KMS-11 (cell line): ENCODE measurements around the gene USP40.

Experiments used
- H2AFZ ChIP-seq: fragments of 200-600 bp; sonication (generic); 2 replicates; pipeline ENCODE4 v1.6.1; 2016; ENCODE audit warnings: antibody characterized with exemption, mixed run types, low read depth
- H3K27ac ChIP-seq: fragments of 200-600 bp; sonication (generic); 2 replicates; pipeline ENCODE4 v1.6.1; 2016; ENCODE audit warnings: mild to moderate bottlenecking, mixed run types
- H3K27me3 ChIP-seq: fragments of 200-600 bp; sonication (generic); 2 replicates; pipeline ENCODE4 v1.6.1; 2017; ENCODE audit warnings: mild to moderate bottlenecking, low read depth, mixed run types, moderate library complexity; ENCODE audit not compliant: insufficient read depth
- H3K36me3 ChIP-seq: fragments of 200-600 bp; sonication (generic); 2 replicates; pipeline ENCODE4 v1.6.1; 2017; ENCODE audit warnings: mild to moderate bottlenecking, mixed run types; ENCODE audit not compliant: insufficient read depth
- H3K4me1 ChIP-seq: fragments of 200-600 bp; sonication (generic); 2 replicates; pipeline ENCODE4 v1.6.1; 2016; ENCODE audit warnings: mild to moderate bottlenecking, low read depth, mixed run types; ENCODE audit not compliant: poor library complexity, severe bottlenecking
- H3K4me2 ChIP-seq: fragments of 200-600 bp; sonication (generic); 2 replicates; pipeline ENCODE4 v1.7.0; 2016; ENCODE audit warnings: mild to moderate bottlenecking, mixed run types
- H3K4me3 ChIP-seq: fragments of 200-600 bp; sonication (generic); IDR thresholded peaks from 2 replicates; pipeline ENCODE4 v1.6.1; 2017; ENCODE audit warnings: low read depth, low read length, mixed read lengths; ENCODE audit not compliant: insufficient read depth
- H3K79me2 ChIP-seq: fragments of 200-600 bp; sonication (generic); 2 replicates; pipeline ENCODE4 v1.6.1; 2016; ENCODE audit warnings: low read depth, mixed run types; ENCODE audit not compliant: insufficient read depth
- H3K9ac ChIP-seq: fragments of 200-600 bp; sonication (generic); 2 replicates; pipeline ENCODE4 v1.6.1; 2016; ENCODE audit warnings: mild to moderate bottlenecking, mixed run types
- H4K20me1 ChIP-seq: fragments of 200-600 bp; sonication (generic); 2 replicates; pipeline ENCODE4 v1.6.1; 2016; ENCODE audit warnings: mild to moderate bottlenecking, mixed run types; ENCODE audit not compliant: insufficient read depth
- TF ChIP-seq, protein P1 (sequence below): fragments of 200-600 bp; sonication (generic); conservative IDR thresholded peaks from 2 replicates; pipeline ENCODE4 v1.6.1; 2017; ENCODE audit warnings: low read depth, mild to moderate bottlenecking, antibody characterized with exemption, low read length, moderate library complexity, mixed read lengths

Gene USP40

DNA sequence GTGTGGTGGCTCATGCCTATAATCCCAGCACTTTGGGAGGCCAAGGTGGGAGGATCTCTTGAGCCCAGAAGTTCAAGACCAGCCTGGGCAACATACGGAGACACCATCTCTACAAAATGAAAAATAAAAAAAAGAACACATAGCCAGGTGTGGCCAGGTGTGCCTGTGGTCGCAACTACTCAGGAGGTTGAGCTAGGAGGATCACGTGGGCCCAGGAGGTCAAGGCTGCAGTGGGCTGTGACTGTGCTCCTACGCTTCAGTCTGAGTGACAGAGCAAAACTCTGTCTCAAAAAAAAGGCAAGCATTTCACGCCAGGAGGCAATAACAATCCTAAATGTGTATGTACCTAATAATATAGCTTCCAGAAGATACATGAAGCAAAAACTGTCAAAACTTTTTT lies 27.8 kb downstream of the USP40 start:
- Histone ChIP-seq H4K20me1 (no peaks in the 10 kb centered on the region), H3K4me2 (no peak overlapping the region)

DNA sequence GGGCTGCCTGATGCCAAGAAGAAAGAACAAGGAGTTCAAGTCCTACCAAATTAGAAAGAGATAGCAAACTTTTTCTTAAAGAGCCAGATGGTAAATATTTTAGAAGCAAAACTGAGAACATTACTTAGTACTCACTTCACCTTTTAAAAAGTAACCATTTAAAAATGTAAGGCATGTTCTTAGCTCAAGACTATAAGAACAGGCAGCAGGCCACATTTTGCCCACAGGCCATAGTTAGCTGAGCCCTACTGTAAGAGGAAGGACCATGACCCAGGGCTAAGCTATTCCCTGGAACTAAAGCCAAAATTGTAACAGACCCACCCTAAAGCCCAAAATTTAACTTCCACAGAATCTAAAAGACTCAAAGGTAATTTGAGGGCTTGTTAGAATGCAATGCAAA lies 31.3 kb downstream of the USP40 start:
- Histone ChIP-seq H3K4me3 (no peak overlapping the region), H4K20me1 (no peaks in the 10 kb centered on the region), H3K36me3 (no peaks in the 10 kb centered on the region; the same call in 1 of the 2 replicates), H3K27me3 (no peaks in the 10 kb centered on the region), H3K27ac (no peak overlapping the region), H3K4me2 (no peak overlapping the region), H3K9ac (no peak overlapping the region), H3K4me1 (no peaks in the 10 kb centered on the region), H3K79me2 (no peaks in the 10 kb centered on the region), H2AFZ (no peak overlapping the region)
- TF ChIP-seq, protein P1, sequence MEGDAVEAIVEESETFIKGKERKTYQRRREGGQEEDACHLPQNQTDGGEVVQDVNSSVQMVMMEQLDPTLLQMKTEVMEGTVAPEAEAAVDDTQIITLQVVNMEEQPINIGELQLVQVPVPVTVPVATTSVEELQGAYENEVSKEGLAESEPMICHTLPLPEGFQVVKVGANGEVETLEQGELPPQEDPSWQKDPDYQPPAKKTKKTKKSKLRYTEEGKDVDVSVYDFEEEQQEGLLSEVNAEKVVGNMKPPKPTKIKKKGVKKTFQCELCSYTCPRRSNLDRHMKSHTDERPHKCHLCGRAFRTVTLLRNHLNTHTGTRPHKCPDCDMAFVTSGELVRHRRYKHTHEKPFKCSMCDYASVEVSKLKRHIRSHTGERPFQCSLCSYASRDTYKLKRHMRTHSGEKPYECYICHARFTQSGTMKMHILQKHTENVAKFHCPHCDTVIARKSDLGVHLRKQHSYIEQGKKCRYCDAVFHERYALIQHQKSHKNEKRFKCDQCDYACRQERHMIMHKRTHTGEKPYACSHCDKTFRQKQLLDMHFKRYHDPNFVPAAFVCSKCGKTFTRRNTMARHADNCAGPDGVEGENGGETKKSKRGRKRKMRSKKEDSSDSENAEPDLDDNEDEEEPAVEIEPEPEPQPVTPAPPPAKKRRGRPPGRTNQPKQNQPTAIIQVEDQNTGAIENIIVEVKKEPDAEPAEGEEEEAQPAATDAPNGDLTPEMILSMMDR = no peak

More for the DNA sequence above, 27.8 kb downstream of the USP40 start:
- Histone ChIP-seq H3K4me3 (no peak overlapping the region), H3K9ac (no peak overlapping the region), H3K36me3 (no peaks in the 10 kb centered on the region; the same call in 1 of the 2 replicates), H3K27ac (no peak overlapping the region), H2AFZ (no peak overlapping the region), H3K79me2 (no peaks in the 10 kb centered on the region), H3K4me1 (no peaks in the 10 kb centered on the region), H3K27me3 (no peaks in the 10 kb centered on the region)
- TF ChIP-seq, protein P1 = no peak

DNA sequence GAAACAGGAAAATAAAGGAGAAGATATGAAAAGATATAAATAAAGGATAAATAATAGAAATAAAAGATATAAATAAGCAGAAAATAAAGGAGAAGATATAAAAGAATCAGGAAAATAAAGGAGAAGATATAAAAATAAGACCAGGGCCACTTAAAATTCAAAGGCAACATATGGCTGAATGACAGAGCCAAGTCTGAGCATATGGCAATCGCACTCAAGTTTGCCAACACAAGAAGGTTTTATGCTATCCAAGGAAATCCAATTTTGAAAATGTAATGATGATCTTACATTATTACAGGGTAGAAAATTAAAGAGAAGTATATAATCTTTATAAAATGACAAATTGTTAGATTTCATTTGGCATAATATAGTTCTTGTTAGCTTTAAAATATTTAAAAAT lies 33.6 kb downstream of the USP40 start:
- no peaks in the 10 kb centered on the region for H3K4me1 ChIP-seq
- H3K4me2 ChIP-seq = no peak overlapping the region
- H4K20me1 ChIP-seq = no peaks in the 10 kb centered on the region
- TF ChIP-seq, protein P1 = no peak
- H3K27ac ChIP-seq = no peak overlapping the region
- H3K9ac ChIP-seq = no peak overlapping the region
- no peaks in the 10 kb centered on the region for H3K27me3 ChIP-seq
- H3K79me2 ChIP-seq = no peaks in the 10 kb centered on the region
- no peaks in the 10 kb centered on the region for H3K36me3 ChIP-seq
- no peak overlapping the region for H2AFZ ChIP-seq
- H3K4me3 ChIP-seq = no peak overlapping the region

DNA sequence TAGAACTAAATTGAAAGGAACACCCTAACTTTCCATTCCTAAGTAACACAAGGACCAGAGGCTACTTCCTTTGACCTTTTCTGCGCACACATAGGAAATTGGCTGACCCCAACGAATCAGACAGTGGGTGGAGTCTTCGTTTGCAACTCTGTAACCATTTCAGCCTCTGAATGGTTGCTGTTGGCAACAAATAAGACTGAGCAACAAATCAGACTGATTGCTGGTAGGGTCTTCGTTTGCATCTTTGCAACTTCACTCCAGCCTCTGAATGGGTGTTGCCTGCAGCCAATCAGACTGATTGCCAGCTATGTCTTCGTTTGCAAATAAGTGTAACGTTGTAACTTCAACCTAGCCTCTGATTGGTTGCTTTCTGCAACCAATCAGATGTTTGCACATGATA lies 34.6 kb downstream of the USP40 start:
- H3K27me3 ChIP-seq = no peaks in the 10 kb centered on the region
- no peak overlapping the region for H3K4me3 ChIP-seq
- H3K4me1 ChIP-seq = no peaks in the 10 kb centered on the region
- no peaks in the 10 kb centered on the region for H3K36me3 ChIP-seq
- no peak overlapping the region for H3K9ac ChIP-seq
- no peak overlapping the region for H3K27ac ChIP-seq
- TF ChIP-seq, protein P1 = no peak
- no peaks in the 10 kb centered on the region for H3K79me2 ChIP-seq
- no peak overlapping the region for H2AFZ ChIP-seq
- H3K4me2 ChIP-seq = no peak overlapping the region
- no peaks in the 10 kb centered on the region for H4K20me1 ChIP-seq

DNA sequence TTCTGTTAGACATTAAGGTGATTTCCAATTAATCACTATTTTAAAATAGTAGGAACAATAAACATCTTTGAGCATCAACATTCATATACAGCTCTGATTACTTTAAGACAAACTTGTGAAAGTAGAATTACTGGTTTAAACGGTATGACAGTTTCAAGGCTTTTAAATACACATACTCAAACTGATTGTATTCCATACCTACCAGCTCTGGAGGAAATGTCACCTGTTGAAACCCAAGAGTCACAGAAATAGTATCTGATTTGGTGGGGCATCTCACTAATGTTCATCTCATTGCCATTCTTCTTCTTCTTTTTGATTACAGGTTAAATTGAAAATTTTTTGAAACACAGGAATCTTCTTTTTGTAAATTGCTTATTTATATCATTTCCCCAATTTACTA lies 36.2 kb downstream of the USP40 start:
- no peak overlapping the region for H3K27ac ChIP-seq

More for the DNA sequence above, 36.2 kb downstream of the USP40 start:
- no peak overlapping the region for H3K9ac ChIP-seq
- no peaks in the 10 kb centered on the region for H3K36me3 ChIP-seq
- TF ChIP-seq, protein P1 = no peak
- no peaks in the 10 kb centered on the region for H3K4me1 ChIP-seq
- no peaks in the 10 kb centered on the region for H3K27me3 ChIP-seq
- H2AFZ ChIP-seq = no peak overlapping the region
- H3K4me3 ChIP-seq = no peak overlapping the region
- no peaks in the 10 kb centered on the region for H3K79me2 ChIP-seq
- H4K20me1 ChIP-seq = no peaks in the 10 kb centered on the region
- no peak overlapping the region for H3K4me2 ChIP-seq
